ENCODE measurements around the gene UBE3B.

UBE3B gene

GRCh38 chr12:109559601-109560000, 82.2 kb downstream of the UBE3B start:
- DNase-seq (ENCODE audit: low read depth in 1 of 2, low spot score in 1 of 2) = no peak
- TF ChIP-seq JUND (IDR thresholded peaks at IDR 0.05; ENCODE audit: low read depth) = no peak
- in situ Hi-C loops (cut with HindIII; ENCODE audit: low pct_unique_long_range_greater_than_20kb, low sequenced_read_pairs) = no loop called here

GRCh38 chr12:109560867-109561710, 83.7 kb downstream of the UBE3B start:
- DNase-seq (ENCODE audit: low read depth in 1 of 2, low spot score in 1 of 2) = no peak
- no peak for TF ChIP-seq JUND (IDR thresholded peaks at IDR 0.05; ENCODE audit: low read depth)
- in situ Hi-C loops (cut with HindIII; ENCODE audit: low pct_unique_long_range_greater_than_20kb, low sequenced_read_pairs) = no loop called here

GRCh38 chr12:109561711-109562030, 84.2 kb downstream of the UBE3B start:
- in situ Hi-C loops (cut with HindIII; ENCODE audit: low pct_unique_long_range_greater_than_20kb, low sequenced_read_pairs) = no loop called here
- DNase-seq (ENCODE audit: low read depth in 1 of 2, low spot score in 1 of 2) = no peak
- no peak for TF ChIP-seq JUND (IDR thresholded peaks at IDR 0.05; ENCODE audit: low read depth)

- DNase-seq (ENCODE audit: low read depth in 1 of 2, low spot score in 1 of 2) = no peak
- in situ Hi-C loops (cut with HindIII; ENCODE audit: low pct_unique_long_range_greater_than_20kb, low sequenced_read_pairs) = no loop called here
- no peak for TF ChIP-seq JUND (IDR thresholded peaks at IDR 0.05; ENCODE audit: low read depth)
Observed at GRCh38 chr12:109562871-109563270, 85.4 kb downstream of the UBE3B start.

GRCh38 chr12:109563291-109564284, 86.2 kb downstream of the UBE3B start:
- TF ChIP-seq JUND (IDR thresholded peaks at IDR 0.05; ENCODE audit: low read depth) = no peak
- in situ Hi-C loops (cut with HindIII; ENCODE audit: low pct_unique_long_range_greater_than_20kb, low sequenced_read_pairs) = no loop called here
- no peak for DNase-seq (ENCODE audit: low read depth in 1 of 2, low spot score in 1 of 2)

GRCh38 chr12:109566424-109566823, 89.0 kb downstream of the UBE3B start:
- no peak for TF ChIP-seq JUND (IDR thresholded peaks at IDR 0.05; ENCODE audit: low read depth)
- in situ Hi-C loops (cut with HindIII; ENCODE audit: low pct_unique_long_range_greater_than_20kb, low sequenced_read_pairs) = no loop called here

GRCh38 chr12:109567296-109567695, 89.9 kb downstream of the UBE3B start:
- DNase-seq (ENCODE audit: low read depth in 1 of 2, low spot score in 1 of 2) = no peak
- in situ Hi-C loops (cut with HindIII; ENCODE audit: low pct_unique_long_range_greater_than_20kb, low sequenced_read_pairs) = no loop called here
- TF ChIP-seq JUND (IDR thresholded peaks at IDR 0.05; ENCODE audit: low read depth) = no peak

More at GRCh38 chr12:109566424-109566823, 89.0 kb downstream of the UBE3B start:
- no peak for DNase-seq (ENCODE audit: low read depth in 1 of 2, low spot score in 1 of 2)

GRCh38 chr12:109567967-109568366, 90.5 kb downstream of the UBE3B start:
- no peak for DNase-seq (ENCODE audit: low read depth in 1 of 2, low spot score in 1 of 2)
- TF ChIP-seq JUND (IDR thresholded peaks at IDR 0.05; ENCODE audit: low read depth) = no peak
- in situ Hi-C loops (cut with HindIII; ENCODE audit: low pct_unique_long_range_greater_than_20kb, low sequenced_read_pairs) = no loop called here

GRCh38 chr12:109568486-109568885, 91.1 kb downstream of the UBE3B start:
- no peak for DNase-seq (ENCODE audit: low read depth in 1 of 2, low spot score in 1 of 2)
- TF ChIP-seq JUND (IDR thresholded peaks at IDR 0.05; ENCODE audit: low read depth) = no peak
- in situ Hi-C loops (cut with HindIII; ENCODE audit: low pct_unique_long_range_greater_than_20kb, low sequenced_read_pairs) = no loop called here

- in situ Hi-C loops (cut with HindIII; ENCODE audit: low pct_unique_long_range_greater_than_20kb, low sequenced_read_pairs) = no loop called here
- TF ChIP-seq JUND (IDR thresholded peaks at IDR 0.05; ENCODE audit: low read depth) = no peak
- DNase-seq (ENCODE audit: low read depth in 1 of 2, low spot score in 1 of 2) = no peak
Observed at GRCh38 chr12:109571773-109572505, 94.5 kb downstream of the UBE3B start.

- no peak for TF ChIP-seq JUND (IDR thresholded peaks at IDR 0.05; ENCODE audit: low read depth)
- in situ Hi-C loops (cut with HindIII; ENCODE audit: low pct_unique_long_range_greater_than_20kb, low sequenced_read_pairs) = no loop called here
- no peak for DNase-seq (ENCODE audit: low read depth in 1 of 2, low spot score in 1 of 2)
Observed at GRCh38 chr12:109572506-109572845, 95.0 kb downstream of the UBE3B start.
